GM12878 (cell line): Measurements from ENCODE around the gene BCL11A. TPM values are rescaled to one million over a fixed set of nuclear protein-coding genes. Genes with fewer than 3 reads are reported as not detected.

Experiments
- CEBPB ChIP-seq, 2 experiments: fragments of 150-350 bp in 1 of 2; IDR thresholded peaks; 2 replicates each; pipeline ENCODE4 v1.6.1; 2012 to 2014; ENCODE audit warnings: low read depth in 2 of 2, low read length in 2 of 2, borderline replicate concordance in 1 of 2, inconsistent platforms in 1 of 2
- CHD2 ChIP-seq: IDR thresholded peaks from 2 replicates; pipeline ENCODE4 v1.6.1; 2011; ENCODE audit warnings: low read depth, low read length, improper control_type of control experiment, borderline replicate concordance
- DPF2 ChIP-seq: fragments of 450-650 bp; IDR thresholded peaks from 2 replicates; pipeline ENCODE4 v1.6.1; 2017; ENCODE audit warnings: mild to moderate bottlenecking
- KLF5 ChIP-seq: fragments of 450-650 bp; IDR thresholded peaks from 2 replicates; pipeline ENCODE4 v1.6.1; 2014; ENCODE audit warnings: mild to moderate bottlenecking; ENCODE audit not compliant: partially characterized antibody
- MEF2A ChIP-seq: IDR thresholded peaks from 2 replicates; pipeline ENCODE4 v1.6.1; 2011; ENCODE audit warnings: low read depth, mild to moderate bottlenecking, low read length, moderate library complexity; ENCODE audit not compliant: insufficient read depth
- MYB ChIP-seq: fragments of 150-350 bp; IDR thresholded peaks from 2 replicates; pipeline ENCODE4 v1.6.1; 2014; ENCODE audit warnings: mild to moderate bottlenecking, low read depth, low read length, borderline replicate concordance
- STAT1 ChIP-seq: fragments of 450-650 bp; conservative IDR thresholded peaks from 2 replicates; pipeline ENCODE4 v1.6.1; 2014; ENCODE audit warnings: antibody characterized with exemption, mild to moderate bottlenecking
- STAT3 ChIP-seq: IDR thresholded peaks from 2 replicates; pipeline ENCODE4 v1.6.1; 2011; ENCODE audit warnings: low read depth, low read length, improper control_type of control experiment
- TCF12 ChIP-seq: IDR thresholded peaks from 2 replicates; pipeline ENCODE4 v1.6.1; 2011; ENCODE audit warnings: low read depth, mild to moderate bottlenecking, low read length
- ZNF622 ChIP-seq: fragments of 450-650 bp; IDR thresholded peaks from 2 replicates; pipeline ENCODE4 v1.6.1; 2017; ENCODE audit warnings: mild to moderate bottlenecking, inconsistent platforms
- polyA plus RNA-seq, 11 experiments: library from polyadenylated mRNA; depleted of rRNA in 4 of 11; unstranded in 6 of 11; stranded (reverse) in 5 of 11; fragments of >200 nt; fragmentation: Nextera tagmentation in 4 of 11; fragmentation: Illumina TruSeq in 1 of 11; extraction: Ambion mirVana in 4 of 11; extraction: Trizol in 1 of 11; gene quantifications; 1 replicate in 1 of 11; 2 replicates in 10 of 11; pipeline versions ENCODE4 v1.2.1 to v1.2.3, GENCODE V29; 2011 to 2016; ENCODE audit warnings: inconsistent platforms in 2 of 11, missing spikeins in 2 of 11, low read depth in 1 of 11
- total RNA-seq, 4 experiments: library from RNA; depleted of rRNA in 3 of 4; stranded (reverse); fragments of >200 nt in 3 of 4; fragmentation: Illumina TruSeq in 1 of 4; extraction: Trizol in 1 of 4; gene quantifications; 2 replicates each; pipeline versions ENCODE4 v1.2.1 to v1.2.3, GENCODE V29; 2013 to 2021
- TF ChIP-seq, protein P1 (sequence below): fragments of 450-650 bp; IDR thresholded peaks from 2 replicates; pipeline ENCODE4 v1.6.1; 2018; ENCODE audit warnings: mild to moderate bottlenecking, low read depth, moderate library complexity; ENCODE audit not compliant: partially characterized antibody
- TF ChIP-seq, protein P2 (sequence below): fragments of 450-650 bp; IDR thresholded peaks from 2 replicates; pipeline ENCODE4 v1.6.1; 2017; ENCODE audit warnings: borderline replicate concordance

Gene BCL11A
- total and polyA plus RNA-seq, 10 of the 15 experiments (the other 5 are each of a cell fraction or from before 2014, with no cell fraction given), result 7.5 to 26.6 (median 11.1) TPM; not detected in 1

DNA sequence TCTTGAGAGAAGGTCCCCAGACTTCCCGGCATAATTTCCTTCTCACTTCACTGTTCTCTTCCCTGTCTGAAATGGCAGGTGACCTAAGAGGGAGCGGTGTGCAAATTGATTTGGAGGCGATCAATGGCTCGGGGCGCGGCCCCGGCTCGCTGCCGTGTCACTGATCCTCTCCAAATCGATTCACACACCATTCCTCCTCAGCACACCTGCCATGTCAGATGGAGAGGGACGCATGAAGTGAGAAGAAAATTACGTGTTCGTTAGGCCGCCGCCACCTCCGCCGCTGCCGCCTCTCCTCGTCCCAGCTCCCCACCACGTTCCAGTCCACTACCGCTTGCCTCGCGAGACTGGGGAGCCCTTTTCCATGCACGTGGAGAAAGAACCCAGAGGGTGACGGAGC lies 31.8 kb upstream of the BCL11A start (continued):
- TF ChIP-seq STAT1 (no peak), DPF2 (no peak), CEBPB (IDR thresholded peaks at IDR 0.05; ENCODE audit: borderline replicate concordance in 1 of 2, low read depth in 2 of 2, low read length in 2 of 2) (no peak), MEF2A (no peak), KLF5 (no peak), ZNF622 (no peak), CHD2 (no peak), STAT3 (no peak), MYB (no peak), TCF12 (no peak)
- TF ChIP-seq, protein P1, sequence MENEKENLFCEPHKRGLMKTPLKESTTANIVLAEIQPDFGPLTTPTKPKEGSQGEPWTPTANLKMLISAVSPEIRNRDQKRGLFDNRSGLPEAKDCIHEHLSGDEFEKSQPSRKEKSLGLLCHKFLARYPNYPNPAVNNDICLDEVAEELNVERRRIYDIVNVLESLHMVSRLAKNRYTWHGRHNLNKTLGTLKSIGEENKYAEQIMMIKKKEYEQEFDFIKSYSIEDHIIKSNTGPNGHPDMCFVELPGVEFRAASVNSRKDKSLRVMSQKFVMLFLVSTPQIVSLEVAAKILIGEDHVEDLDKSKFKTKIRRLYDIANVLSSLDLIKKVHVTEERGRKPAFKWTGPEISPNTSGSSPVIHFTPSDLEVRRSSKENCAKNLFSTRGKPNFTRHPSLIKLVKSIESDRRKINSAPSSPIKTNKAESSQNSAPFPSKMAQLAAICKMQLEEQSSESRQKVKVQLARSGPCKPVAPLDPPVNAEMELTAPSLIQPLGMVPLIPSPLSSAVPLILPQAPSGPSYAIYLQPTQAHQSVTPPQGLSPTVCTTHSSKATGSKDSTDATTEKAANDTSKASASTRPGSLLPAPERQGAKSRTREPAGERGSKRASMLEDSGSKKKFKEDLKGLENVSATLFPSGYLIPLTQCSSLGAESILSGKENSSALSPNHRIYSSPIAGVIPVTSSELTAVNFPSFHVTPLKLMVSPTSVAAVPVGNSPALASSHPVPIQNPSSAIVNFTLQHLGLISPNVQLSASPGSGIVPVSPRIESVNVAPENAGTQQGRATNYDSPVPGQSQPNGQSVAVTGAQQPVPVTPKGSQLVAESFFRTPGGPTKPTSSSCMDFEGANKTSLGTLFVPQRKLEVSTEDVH, result no peak
- TF ChIP-seq, protein P2, sequence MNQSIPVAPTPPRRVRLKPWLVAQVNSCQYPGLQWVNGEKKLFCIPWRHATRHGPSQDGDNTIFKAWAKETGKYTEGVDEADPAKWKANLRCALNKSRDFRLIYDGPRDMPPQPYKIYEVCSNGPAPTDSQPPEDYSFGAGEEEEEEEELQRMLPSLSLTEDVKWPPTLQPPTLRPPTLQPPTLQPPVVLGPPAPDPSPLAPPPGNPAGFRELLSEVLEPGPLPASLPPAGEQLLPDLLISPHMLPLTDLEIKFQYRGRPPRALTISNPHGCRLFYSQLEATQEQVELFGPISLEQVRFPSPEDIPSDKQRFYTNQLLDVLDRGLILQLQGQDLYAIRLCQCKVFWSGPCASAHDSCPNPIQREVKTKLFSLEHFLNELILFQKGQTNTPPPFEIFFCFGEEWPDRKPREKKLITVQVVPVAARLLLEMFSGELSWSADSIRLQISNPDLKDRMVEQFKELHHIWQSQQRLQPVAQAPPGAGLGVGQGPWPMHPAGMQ, result no peak
- TF ChIP-seq, all 136 proteins: peak for 0
